ENCODE measurements around the gene SH3BP4. TPM values are rescaled to one million over a fixed set of nuclear protein-coding genes. Genes with fewer than 3 reads are reported as not detected.

The SH3BP4 gene
- total and polyA plus RNA-seq, 2 of the 8 experiments (the other 6 are each of a cell fraction or from before 2014, with no cell fraction given): 28.3 to 35.4 TPM

DNA sequence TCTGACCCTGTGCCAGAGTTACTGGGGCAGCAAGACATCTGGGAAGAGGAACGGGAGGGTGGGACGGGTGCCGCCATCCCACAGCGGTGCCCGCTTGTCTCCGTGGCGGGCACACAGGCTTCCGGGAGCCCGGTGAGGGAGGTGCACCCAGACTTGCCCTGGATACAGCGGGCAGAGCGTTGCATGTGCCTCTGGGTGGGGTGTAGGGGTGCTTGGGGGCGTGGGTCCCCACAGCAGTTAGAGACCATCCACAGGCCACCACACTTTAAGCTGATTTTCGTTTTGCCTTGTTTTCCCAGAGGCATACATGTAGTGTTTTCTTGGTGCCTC lies 45.1 kb downstream of the SH3BP4 start (continued):
- TF ChIP-seq SIN3A (conservative IDR thresholded peaks at IDR 0.05 in 1 of 2, IDR thresholded peaks at IDR 0.05 in 1 of 2; ENCODE audit: low read depth in 1 of 2, low read length in 2 of 2) (no peak), JUN (IDR thresholded peaks at IDR 0.05; ENCODE audit: low read depth, low read length) (no peak), EZH2 (IDR thresholded peaks at IDR 0.05; ENCODE audit: low read depth, low read length, severe bottlenecking) (no peak)
